IMR-90 (cell line): Measurements from ENCODE around the gene NPLOC4. TPM values are rescaled to one million over a fixed set of nuclear protein-coding genes. Genes with fewer than 3 reads are reported as not detected.

ENCODE experiments used
- ATAC-seq: fragments of 200-7000 bp; cut with Tn5 transposase; 2 replicates; pipeline ENCODE4 v1.9.1; 2020; ENCODE audit warnings: low read depth, mild to moderate bottlenecking, moderate library complexity
- BruUV-seq: library from RNA; stranded (reverse); fragments of 400-500 nt; replicated peaks from 2 replicates; lab custom pipeline; 2021; lab: Mats Ljungman, UMichigan
- CTCF ChIA-PET: fragments of 300-600 bp; formaldehyde crosslinking; extraction: SDS; loops from one replicate; lab custom pipeline; 2021; ENCODE audit warnings: antibody characterized with exemption; lab: Yijun Ruan, JAX
- POLR2A ChIA-PET: fragments of 300-600 bp; sonication (Branson Sonifier 250); formaldehyde crosslinking; loops from one replicate; lab custom pipeline; 2022; ENCODE audit warnings: antibody characterized with exemption; ENCODE audit not compliant: unreplicated experiment; lab: Charles Lee
- DNase-seq: peaks from one replicate; pipeline ENCODE4 v3.0.0; 2013
- H2AFZ ChIP-seq: replicated peaks from 2 replicates; pipeline ENCODE3; 2013; ENCODE audit warnings: low read length, mild to moderate bottlenecking; ENCODE audit not compliant: poor library complexity
- H2AK5ac ChIP-seq: 2 replicates; pipeline ENCODE4 v1.6.1; 2013; ENCODE audit warnings: low read depth, low read length, inconsistent platforms
- H2AK9ac ChIP-seq: replicated peaks from 2 replicates; pipeline ENCODE3; 2013; ENCODE audit warnings: mild to moderate bottlenecking, low read depth, low read length, moderate library complexity; ENCODE audit not compliant: poor library complexity
- H2BK120ac ChIP-seq: 2 replicates; pipeline ENCODE4 v1.6.1; 2013; ENCODE audit warnings: low read depth, low read length, inconsistent platforms
- H2BK15ac ChIP-seq: 3 replicates; pipeline ENCODE4 v1.6.1; 2013; ENCODE audit warnings: low read depth, low read length, inconsistent platforms
- H2BK20ac ChIP-seq: 2 replicates; pipeline ENCODE4 v1.6.1; 2013; ENCODE audit warnings: low read depth, mild to moderate bottlenecking, inconsistent platforms, low read length, moderate library complexity
- H2BK5ac ChIP-seq: 2 replicates; pipeline ENCODE4 v1.6.1; 2013; ENCODE audit warnings: mild to moderate bottlenecking, low read depth, low read length, inconsistent platforms; ENCODE audit not compliant: poor library complexity, severe bottlenecking
- H3K14ac ChIP-seq: replicated peaks from 2 replicates; pipeline ENCODE4 v1.6.1; 2013; ENCODE audit warnings: low read depth, low read length, inconsistent platforms
- H3K18ac ChIP-seq: 2 replicates; pipeline ENCODE4 v1.6.1; 2013; ENCODE audit warnings: low read depth, low read length, control low read depth
- H3K23ac ChIP-seq: 2 replicates; pipeline ENCODE4 v1.6.1; 2013; ENCODE audit warnings: low read depth, low read length, inconsistent platforms
- H3K27ac ChIP-seq: 2 replicates; pipeline ENCODE4 v1.5.1; 2013; ENCODE audit warnings: mild to moderate bottlenecking, control low read depth, low read length; ENCODE audit not compliant: insufficient read depth
- H3K27me3 ChIP-seq: 2 replicates; pipeline ENCODE4 v1.6.1; 2013; ENCODE audit warnings: low read length; ENCODE audit not compliant: control insufficient read depth, insufficient read depth
- H3K36me3 ChIP-seq: 2 replicates; pipeline ENCODE4 v1.6.1; 2013; ENCODE audit warnings: low read length, mixed read lengths; ENCODE audit not compliant: control insufficient read depth, insufficient read depth
- H3K4ac ChIP-seq: 2 replicates; pipeline ENCODE4 v1.6.1; 2013; ENCODE audit warnings: low read depth, low read length, inconsistent platforms
- H3K4me1 ChIP-seq: 2 replicates; pipeline ENCODE4 v1.6.1; 2013; ENCODE audit warnings: low read length, mixed read lengths; ENCODE audit not compliant: control insufficient read depth, insufficient read depth
- H3K4me2 ChIP-seq: 2 replicates; pipeline ENCODE4 v1.6.1; 2013; ENCODE audit warnings: low read depth, mild to moderate bottlenecking, control low read depth, low read length, moderate library complexity
- H3K4me3 ChIP-seq: 2 replicates; pipeline ENCODE4 v1.5.1; 2013; ENCODE audit warnings: low read depth, mild to moderate bottlenecking, control low read depth, low read length, moderate library complexity; ENCODE audit not compliant: insufficient read depth
- H3K56ac ChIP-seq: 2 replicates; pipeline ENCODE4 v1.6.1; 2013; ENCODE audit warnings: low read length, inconsistent platforms; ENCODE audit not compliant: insufficient read depth; ENCODE audit errors: extremely low read depth
- H3K79me1 ChIP-seq, 2 experiments: 2 replicates each; pipeline ENCODE4 v1.6.1; 2013; ENCODE audit warnings: low read length in 2 of 2, inconsistent platforms in 1 of 2, low read depth in 1 of 2
- H3K9ac ChIP-seq: 2 replicates; pipeline ENCODE4 v1.6.1; 2013; ENCODE audit warnings: low read depth, low read length, control low read depth
- H3K9me1 ChIP-seq: 2 replicates; pipeline ENCODE4 v1.6.1; 2013; ENCODE audit warnings: low read length, inconsistent platforms; ENCODE audit not compliant: insufficient read depth
- H3K9me3 ChIP-seq: 2 replicates; pipeline ENCODE4 v1.6.1; 2013; ENCODE audit warnings: low read length; ENCODE audit not compliant: control insufficient read depth, insufficient read depth
- H4K20me1 ChIP-seq: 2 replicates; pipeline ENCODE4 v1.6.1; 2013; ENCODE audit warnings: low read length, inconsistent platforms; ENCODE audit not compliant: insufficient read depth
- H4K5ac ChIP-seq: 2 replicates; pipeline ENCODE4 v1.6.1; 2013; ENCODE audit warnings: mild to moderate bottlenecking, low read depth, low read length, control low read depth
- H4K8ac ChIP-seq, 2 experiments: 2 replicates each; pipeline ENCODE4 v1.6.1; 2013; ENCODE audit warnings: low read depth in 2 of 2, low read length in 2 of 2, control low read depth in 1 of 2, inconsistent platforms in 1 of 2
- H4K91ac ChIP-seq: 2 replicates; pipeline ENCODE4 v1.6.1; 2013; ENCODE audit warnings: low read depth, low read length, inconsistent platforms; ENCODE audit not compliant: insufficient read depth
- BHLHE40 ChIP-seq: fragments of 150-350 bp; IDR thresholded peaks from 2 replicates; pipeline ENCODE4 v1.6.1; 2016; ENCODE audit warnings: mild to moderate bottlenecking, low read depth, low read length
- CEBPB ChIP-seq: IDR thresholded peaks from 2 replicates; pipeline ENCODE4 v1.6.1; 2012; ENCODE audit warnings: low read depth, low read length, improper control_type of control experiment
- CHD1 ChIP-seq: IDR thresholded peaks from 2 replicates; pipeline ENCODE4 v1.6.1; 2012; ENCODE audit warnings: low read depth, low read length, improper control_type of control experiment
- CTCF ChIP-seq: conservative IDR thresholded peaks from 2 replicates; pipeline ENCODE4 v1.5.1; 2012; ENCODE audit warnings: mild to moderate bottlenecking, low read depth, low read length, improper control_type of control experiment
- FOS ChIP-seq: fragments of 150-350 bp; IDR thresholded peaks from 2 replicates; pipeline ENCODE4 v1.6.1; 2016; ENCODE audit warnings: low read depth, low read length
- MAFK ChIP-seq: IDR thresholded peaks from 2 replicates; pipeline ENCODE4 v1.6.1; 2012; ENCODE audit warnings: low read depth, low read length, improper control_type of control experiment
- MXI1 ChIP-seq: IDR thresholded peaks from 2 replicates; pipeline ENCODE4 v1.6.1; 2012; ENCODE audit warnings: low read depth, mild to moderate bottlenecking, low read length, moderate library complexity, borderline replicate concordance
- NFE2L2 ChIP-seq: fragments of 150-350 bp; IDR thresholded peaks from 2 replicates; pipeline ENCODE4 v1.6.1; 2016; ENCODE audit warnings: low read depth, mild to moderate bottlenecking, low read length
- RAD21 ChIP-seq: IDR thresholded peaks from 2 replicates; pipeline ENCODE4 v1.6.1; 2012; ENCODE audit warnings: low read length, improper control_type of control experiment
- RFX5 ChIP-seq: IDR thresholded peaks from 2 replicates; pipeline ENCODE4 v1.8.0; 2012; ENCODE audit warnings: low read depth, mild to moderate bottlenecking, low read length, moderate library complexity
- SMC3 ChIP-seq: fragments of 150-350 bp; IDR thresholded peaks from 2 replicates; pipeline ENCODE4 v1.6.1; 2016; ENCODE audit warnings: low read depth, mild to moderate bottlenecking, antibody characterized with exemption, low read length, moderate library complexity
- USF2 ChIP-seq: fragments of 150-350 bp; IDR thresholded peaks from 2 replicates; pipeline ENCODE4 v1.6.1; 2017; ENCODE audit warnings: mild to moderate bottlenecking, antibody characterized with exemption, low read length, low read depth
- WGBS, 2 experiments: methylation state at CpG; one replicate each; pipeline versions ENCODE4 v1.1.5 to v1.1.7; 2013; ENCODE audit warnings: missing lambda C conversion rate in 2 of 2; ENCODE audit not compliant: insufficient read length in 1 of 2; ENCODE audit errors: extremely low coverage in 2 of 2; 5-methylcytosine and 5-hydroxymethylcytosine counted together
- dilution Hi-C: fragments of 300-500 bp; cut with HindIII; formaldehyde crosslinking; loops from one replicate; pipeline ENCODE4 v1.14.3; 2018; ENCODE audit warnings: low sequenced_read_pairs; ENCODE audit not compliant: unreplicated experiment
- in situ Hi-C: fragments of 300-500 bp; cut with MboI; formaldehyde crosslinking; loops from 3 replicates; pipeline ENCODE4 v1.14.3; 2019; ENCODE audit warnings: low sequenced_read_pairs, inconsistent platforms, mixed read lengths
- intact Hi-C: fragments of 100-400 bp; cut with micrococcal nuclease; formaldehyde crosslinking; loops from 2 replicates; pipeline ENCODE4 v1.10.0; 2022
- polyA plus RNA-seq, 3 experiments: library from polyadenylated mRNA; depleted of rRNA; stranded (reverse); fragments of >200 nt; gene quantifications; 2 replicates each; pipeline ENCODE4 v1.2.3, GENCODE V29; 2012; ENCODE audit warnings: low replicate concordance in 1 of 3
- total RNA-seq: library from RNA; depleted of rRNA; stranded (reverse); fragments of >200 nt; gene quantifications from 2 replicates; pipeline ENCODE4 v1.2.3, GENCODE V29; 2012

Gene NPLOC4
- total and polyA plus RNA-seq, 2 of the 4 experiments (the other 2 are of a cell fraction): 70.4 to 78.3 TPM

- Histone ChIP-seq H4K91ac (no peak overlapping the region), H3K4ac (no peak overlapping the region), H3K23ac (no peak overlapping the region), H4K8ac (no peak overlapping the region), H2AFZ (no peak overlapping the region), H2AK9ac (no peak overlapping the region), H4K20me1 (peaks cover 10% of the 10 kb centered on the region), H3K79me1 (peaks cover 44 to 82% of the 10 kb centered on the region in 2 experiments), H3K9me3 (no peaks in the 10 kb centered on the region), H2AK5ac (no peak overlapping the region), H2BK20ac (no peak overlapping the region), H2BK15ac (no peak overlapping the region), H3K27me3 (no peaks in the 10 kb centered on the region), H2BK120ac (no peak overlapping the region), H4K5ac (no peak overlapping the region), H3K36me3 (peaks cover 56% of the 10 kb centered on the region), H3K14ac (no peak overlapping the region), H3K27ac (no peak overlapping the region), H3K56ac (no peak overlapping the region), H3K4me2 (no peak overlapping the region), H3K4me3 (no peak overlapping the region), H3K4me1 (peaks cover 23% of the 10 kb centered on the region), H2BK5ac (no peak overlapping the region), H3K9me1 (peaks cover 35% of the 10 kb centered on the region), H3K18ac (no peak overlapping the region), H3K9ac (no peak overlapping the region)
- POLR2A ChIA-PET: no interaction called here
- ATAC-seq: no peak
- 97% methylated on average over 17 of the region's 18 CpGs; no CpG with 5 or more reads in 1 of the 2 experiments for WGBS, 2 experiments
- in situ Hi-C loops: no loop called here
- BruUV-seq: no TSS peak
- intact Hi-C loops: no loop called here
- TF ChIP-seq RAD21 (no peak), USF2 (no peak), NFE2L2 (no peak), FOS (no peak), MAFK (no peak), CTCF (no peak), CHD1 (no peak), BHLHE40 (no peak), SMC3 (no peak), MXI1 (no peak), RFX5 (no peak), CEBPB (no peak)
- CTCF ChIA-PET: no interaction called here
- no peak for DNase-seq
- dilution Hi-C loops: no loop called here
Measured at GRCh38 chr17:81569986-81570514, 66.9 kb downstream of the NPLOC4 start.
